Esophagus (tissue), 2 donors: ENCODE results near the gene EFS. TPM values are rescaled to one million over a fixed set of nuclear protein-coding genes. Genes with fewer than 3 reads are reported as not detected.

Experiments
- H3K27ac ChIP-seq, 2 donors: one replicate each; pipeline ENCODE4 v1.5.1; 2013; ENCODE audit warnings: low read depth in 2 of 2, mild to moderate bottlenecking in 2 of 2, inconsistent platforms in 1 of 2, low read length in 1 of 2, moderate library complexity in 1 of 2
- H3K27me3 ChIP-seq, 2 donors: one replicate each; pipeline ENCODE4 v1.6.1; 2013; ENCODE audit warnings: low read length in 2 of 2, control low read depth in 1 of 2, mild to moderate bottlenecking in 1 of 2; ENCODE audit not compliant: insufficient read depth in 2 of 2, control insufficient read depth in 1 of 2
- H3K36me3 ChIP-seq, 2 donors: one replicate each; pipeline ENCODE4 v1.6.1; 2013; ENCODE audit warnings: low read length in 1 of 2; ENCODE audit not compliant: control insufficient read depth in 2 of 2, insufficient read depth in 2 of 2
- H3K4me1 ChIP-seq, 2 donors: one replicate each; pipeline ENCODE4 v1.6.1; 2013; ENCODE audit warnings: low read length in 1 of 2; ENCODE audit not compliant: control insufficient read depth in 2 of 2, insufficient read depth in 2 of 2
- H3K4me3 ChIP-seq, 2 donors: one replicate each; pipeline ENCODE4 v1.5.1; 2013; ENCODE audit warnings: low read length in 2 of 2, mild to moderate bottlenecking in 2 of 2, low read depth in 1 of 2, moderate library complexity in 1 of 2
- H3K9me3 ChIP-seq, 2 donors: one replicate each; pipeline ENCODE4 v1.6.1; 2013; ENCODE audit warnings: mild to moderate bottlenecking in 2 of 2, low read depth in 1 of 2, low read length in 1 of 2, moderate library complexity in 1 of 2; ENCODE audit not compliant: control insufficient read depth in 2 of 2, insufficient read depth in 1 of 2
- whole genome bisulfite sequencing, 2 donors: extraction: QIAGEN DNeasy Blood & Tissue Kit; methylation state at CpG; one replicate each; pipeline ENCODE4 v1.1.7; 2013; 5-methylcytosine and 5-hydroxymethylcytosine counted together
- polyA plus RNA-seq, 2 donors: library from polyadenylated mRNA; stranded (reverse); fragments of 200-250 nt; gene quantifications; one replicate each; pipeline ENCODE4 v1.2.3, GENCODE V29; 2013
- donor health status: healthy with polysubstance abuse.
- donor health status: Bipolar disorder and iron deficiency.

Gene EFS
- polyA plus RNA-seq, 2 donors = 23.1 to 35.9 TPM

- Histone ChIP-seq H3K27me3 (no peaks in the 10 kb centered on the region), H3K9me3 (no peaks in the 10 kb centered on the region), H3K4me3 (no peak overlapping the region), H3K27ac (no peak overlapping the region), H3K36me3 (peaks cover 0 to 19% of the 10 kb centered on the region in 2 donors), H3K4me1 (peaks cover 7 to 11% of the 10 kb centered on the region in 2 donors)
- 84% methylated on average over 6 of the region's 6 CpGs for WGBS, 2 donors
These were observed 10.0 kb downstream of the EFS start for GRCh38 chr14:23354990-23355389.

- Histone ChIP-seq H3K27ac (no peak overlapping the region), H3K9me3 (no peaks in the 10 kb centered on the region), H3K27me3 (no peaks in the 10 kb centered on the region), H3K4me1 (peaks cover 7 to 11% of the 10 kb centered on the region in 2 donors), H3K4me3 (no peak overlapping the region), H3K36me3 (peaks cover 0 to 9% of the 10 kb centered on the region in 2 donors)
- WGBS, 2 donors = 64 to 70% methylated on average over 5 of the region's 5 CpGs
These were observed 11.6 kb downstream of the EFS start for GRCh38 chr14:23353433-23353780.

- Histone ChIP-seq H3K4me3 (peak within 1 kb of the TSS; percentile 20 to 52), H3K36me3 (peaks cover 0 to 6% of the 10 kb centered on the region in 2 donors), H3K4me1 (peaks cover 7 to 11% of the 10 kb centered on the region in 2 donors), H3K27me3 (no peaks in the 10 kb centered on the region), H3K27ac (no peak within 1 kb of the TSS), H3K9me3 (no peaks in the 10 kb centered on the region)
- 1 to 2% methylated on average over 31 to 42 of the region's 42 CpGs for WGBS, 2 donors
These were observed 12.2 kb downstream of the EFS start, which contains the start of gene SLC22A17 for GRCh38 chr14:23352506-23353432. SLC22A17 (minus strand) TSS chr14:23352887.

- Histone ChIP-seq H3K4me1 (peaks cover 7 to 11% of the 10 kb centered on the region in 2 donors), H3K27ac (no peak overlapping the region), H3K27me3 (no peaks in the 10 kb centered on the region), H3K9me3 (no peaks in the 10 kb centered on the region), H3K36me3 (no peaks in the 10 kb centered on the region), H3K4me3 (peak overlapping the region; percentile 20 to 52)
- WGBS, 2 donors = 10 to 12% methylated on average over 46 to 61 of the region's 61 CpGs
These were observed 13.1 kb downstream of the EFS start for GRCh38 chr14:23351681-23352505.

GRCh38 chr14:23349156-23349845 is 15.7 kb downstream of the EFS start:
- no peaks in the 10 kb centered on the region for H3K36me3 ChIP-seq
- H3K27ac ChIP-seq = no peak overlapping the region
- H3K9me3 ChIP-seq = no peaks in the 10 kb centered on the region
- no peak overlapping the region for H3K4me3 ChIP-seq
- WGBS, 2 donors = 85 to 92% methylated on average over 8 of the region's 8 CpGs
- H3K4me1 ChIP-seq = peaks cover 7 to 11% of the 10 kb centered on the region in 2 donors
- no peaks in the 10 kb centered on the region for H3K27me3 ChIP-seq

- WGBS, 2 donors = 91 to 94% methylated on average over 6 of the region's 6 CpGs
- Histone ChIP-seq H3K4me3 (no peak overlapping the region), H3K4me1 (peaks cover 7 to 11% of the 10 kb centered on the region in 2 donors), H3K9me3 (no peaks in the 10 kb centered on the region), H3K27me3 (no peaks in the 10 kb centered on the region), H3K36me3 (no peaks in the 10 kb centered on the region), H3K27ac (no peak overlapping the region)
These were observed 16.7 kb downstream of the EFS start for GRCh38 chr14:23348297-23348655.

GRCh38 chr14:23347406-23348296 is 17.3 kb downstream of the EFS start:
- H3K27me3 ChIP-seq = no peaks in the 10 kb centered on the region
- H3K4me3 ChIP-seq = no peak overlapping the region
- H3K9me3 ChIP-seq = no peaks in the 10 kb centered on the region
- H3K36me3 ChIP-seq = no peaks in the 10 kb centered on the region
- peaks cover 7 to 11% of the 10 kb centered on the region in 2 donors for H3K4me1 ChIP-seq
- H3K27ac ChIP-seq = no peak overlapping the region
- whole genome bisulfite sequencing, 2 donors = 94% methylated on average over 18 to 19 of the region's 19 CpGs

GRCh38 chr14:23346693-23347405 is 18.1 kb downstream of the EFS start:
- Histone ChIP-seq H3K9me3 (no peaks in the 10 kb centered on the region), H3K36me3 (no peaks in the 10 kb centered on the region), H3K4me3 (no peak overlapping the region), H3K27ac (no peak overlapping the region), H3K27me3 (no peaks in the 10 kb centered on the region), H3K4me1 (peaks cover 3 to 4% of the 10 kb centered on the region in 2 donors)
- 85 to 86% methylated on average over 27 of the region's 27 CpGs for WGBS, 2 donors
